HAP-1 (cell line): Measurements from ENCODE around the gene ZNRF3.

Source experiments
- DNase-seq, 2 experiments: peaks; one replicate each; pipeline ENCODE4 v3.0.0-alpha.2; 2016 to 2020; ENCODE audit warnings: low spot score in 2 of 2
- H3K27me3 ChIP-seq: fragments of 250-450 bp; sonication (Bioruptor Pico); 2 replicates; pipeline ENCODE4 v1.5.1; 2020; ENCODE audit warnings: low read depth, mild to moderate bottlenecking, moderate library complexity
- H3K36me3 ChIP-seq: fragments of 250-450 bp; sonication (Bioruptor Pico); replicated peaks from 2 replicates; pipeline ENCODE4 v1.5.1; 2020; ENCODE audit warnings: mild to moderate bottlenecking
- H3K4me1 ChIP-seq: fragments of 250-450 bp; sonication (Bioruptor Pico); 2 replicates; pipeline ENCODE4 v1.5.1; 2020; ENCODE audit warnings: mild to moderate bottlenecking
- H3K4me3 ChIP-seq: fragments of 250-450 bp; sonication (Bioruptor Pico); 2 replicates; pipeline ENCODE4 v1.5.1; 2020; ENCODE audit warnings: mild to moderate bottlenecking, moderate library complexity
- H3K9me3 ChIP-seq: fragments of 250-450 bp; sonication (Bioruptor Pico); 2 replicates; pipeline ENCODE4 v1.5.1; 2020; ENCODE audit warnings: mild to moderate bottlenecking, moderate library complexity
- in situ Hi-C: fragments of 300-500 bp; cut with MboI; formaldehyde crosslinking; loops from 3 replicates; pipeline ENCODE4 v1.14.3; 2020; ENCODE audit warnings: low sequenced_read_pairs, inconsistent platforms, mixed read lengths

ZNRF3 gene

DNA sequence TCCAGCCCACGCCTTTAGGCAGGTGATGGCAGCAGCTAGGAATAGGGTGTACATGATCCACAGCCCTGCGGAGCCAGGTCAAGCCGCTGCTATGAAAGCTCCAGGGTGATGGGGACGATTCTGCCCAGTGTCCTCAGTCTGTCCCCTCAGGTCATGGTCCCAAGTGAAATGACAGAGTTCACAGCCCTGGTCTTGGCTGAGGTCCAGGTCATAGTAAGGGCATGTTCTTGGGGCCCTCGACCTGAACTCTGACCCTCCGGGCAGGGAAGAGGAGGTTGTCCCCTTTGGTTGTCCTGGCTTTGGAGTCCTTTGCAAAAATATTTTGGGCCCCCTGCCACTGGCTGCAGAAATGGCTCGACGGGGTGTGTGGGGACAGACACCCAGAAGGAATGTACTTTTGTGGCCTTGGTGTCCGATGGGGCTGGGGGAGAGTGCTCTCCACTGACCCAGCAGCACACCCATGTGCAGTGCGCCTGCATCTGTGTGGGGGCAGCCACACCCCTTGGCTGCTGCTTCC, 170.9 kb downstream of the ZNRF3 start:
- Histone ChIP-seq H3K4me3 (no peak overlapping the region), H3K36me3 (peaks cover 15% of the 10 kb centered on the region), H3K4me1 (no peaks in the 10 kb centered on the region), H3K27me3 (no peaks in the 10 kb centered on the region), H3K9me3 (no peaks in the 10 kb centered on the region)
- DNase-seq = no peak
- in situ Hi-C loops = no loop called here

DNA sequence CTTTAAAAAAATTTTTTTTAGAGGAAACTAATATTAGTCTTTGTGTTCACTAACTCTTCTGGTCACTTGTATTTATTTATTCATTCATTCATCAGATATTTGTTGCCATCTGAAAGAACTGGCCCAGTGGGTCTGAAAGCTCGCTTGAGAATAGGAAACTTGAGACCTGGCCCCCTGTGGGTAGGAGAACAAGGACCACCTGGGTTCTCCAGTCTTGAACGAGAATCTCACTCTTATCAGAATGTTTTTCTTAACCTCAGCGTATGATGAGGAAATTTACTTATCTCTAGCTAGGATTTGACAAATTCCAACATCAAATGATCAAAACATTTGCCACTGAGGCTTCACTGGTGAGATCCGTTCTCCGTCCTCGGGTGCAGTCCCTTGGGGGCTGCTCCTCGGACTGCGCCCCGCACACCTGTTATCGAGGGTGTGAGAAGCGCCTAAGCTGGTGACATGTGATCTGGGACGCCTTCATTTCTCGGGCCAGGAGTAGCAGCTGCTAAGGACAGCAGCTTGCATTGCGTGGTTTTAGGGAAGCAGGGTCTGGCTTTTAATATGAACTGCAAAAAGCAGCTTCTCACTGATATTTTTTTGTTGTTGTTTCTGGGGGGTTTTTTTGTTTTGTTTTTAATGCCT, 171.9 kb downstream of the ZNRF3 start:
- Histone ChIP-seq H3K9me3 (no peaks in the 10 kb centered on the region), H3K27me3 (no peaks in the 10 kb centered on the region), H3K4me1 (no peaks in the 10 kb centered on the region), H3K4me3 (no peak overlapping the region), H3K36me3 (peaks cover 8% of the 10 kb centered on the region)
- in situ Hi-C loops = no loop called here
- DNase-seq = no peak

DNA sequence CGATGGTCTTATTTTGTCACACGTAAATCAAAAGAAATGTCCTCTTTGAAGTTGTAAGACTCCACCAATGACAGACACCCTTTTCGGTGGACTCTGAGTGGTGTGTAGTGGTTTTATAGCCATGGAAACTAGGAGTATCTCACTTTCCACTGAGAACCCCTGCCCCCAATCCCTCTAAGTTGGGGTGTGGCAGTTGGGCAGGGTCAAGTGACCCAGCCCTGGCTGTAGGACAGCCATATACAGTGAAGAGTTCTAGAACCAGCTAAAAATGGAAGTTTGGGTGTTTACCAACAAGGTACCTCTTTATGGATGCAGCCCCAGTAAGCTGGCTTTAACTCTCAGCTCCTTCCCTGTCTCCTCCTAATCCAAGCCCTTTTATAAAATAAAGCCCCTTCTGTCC, 173.1 kb downstream of the ZNRF3 start:
- in situ Hi-C loops = no loop called here
- no peaks in the 10 kb centered on the region for H3K9me3 ChIP-seq
- H3K4me1 ChIP-seq = no peaks in the 10 kb centered on the region
- no peak for DNase-seq
- H3K4me3 ChIP-seq = no peak overlapping the region
- H3K27me3 ChIP-seq = no peaks in the 10 kb centered on the region
- no peaks in the 10 kb centered on the region; the same call in 1 of the 2 replicates for H3K36me3 ChIP-seq

DNA sequence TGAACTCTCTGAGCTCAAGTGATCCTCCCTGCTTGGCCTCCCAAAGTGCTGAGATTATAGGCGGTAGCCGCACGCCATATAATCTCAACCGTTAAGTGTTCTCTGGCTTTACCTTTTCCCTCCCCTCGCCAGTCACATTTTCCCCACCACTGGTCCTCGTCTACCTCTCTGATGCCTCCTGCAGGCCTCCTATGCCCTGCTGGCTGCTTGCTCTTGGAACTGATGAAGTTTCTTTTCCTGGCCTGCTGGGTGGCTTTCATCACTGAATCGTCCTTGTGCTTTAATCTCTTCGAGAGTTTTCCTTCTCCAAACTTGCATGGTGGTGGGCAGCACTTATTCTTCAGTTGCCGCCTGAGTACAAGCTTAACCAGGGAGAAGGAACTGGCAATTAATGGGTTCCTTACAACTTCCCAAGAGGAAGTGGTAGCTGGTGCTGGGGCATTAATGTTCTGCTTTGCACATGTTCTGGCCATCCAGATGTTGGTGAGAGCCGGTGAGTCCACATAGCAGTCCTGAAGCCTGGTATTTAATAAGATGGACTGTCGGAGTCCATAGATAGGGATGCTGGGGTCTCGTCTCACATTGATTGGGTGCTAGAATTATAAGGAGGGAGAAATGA, 177.0 kb downstream of the ZNRF3 start:
- Histone ChIP-seq H3K27me3 (no peaks in the 10 kb centered on the region), H3K36me3 (no peaks in the 10 kb centered on the region), H3K4me3 (no peak overlapping the region), H3K4me1 (no peaks in the 10 kb centered on the region), H3K9me3 (no peaks in the 10 kb centered on the region)
- in situ Hi-C loops = no loop called here
- DNase-seq = no peak

DNA sequence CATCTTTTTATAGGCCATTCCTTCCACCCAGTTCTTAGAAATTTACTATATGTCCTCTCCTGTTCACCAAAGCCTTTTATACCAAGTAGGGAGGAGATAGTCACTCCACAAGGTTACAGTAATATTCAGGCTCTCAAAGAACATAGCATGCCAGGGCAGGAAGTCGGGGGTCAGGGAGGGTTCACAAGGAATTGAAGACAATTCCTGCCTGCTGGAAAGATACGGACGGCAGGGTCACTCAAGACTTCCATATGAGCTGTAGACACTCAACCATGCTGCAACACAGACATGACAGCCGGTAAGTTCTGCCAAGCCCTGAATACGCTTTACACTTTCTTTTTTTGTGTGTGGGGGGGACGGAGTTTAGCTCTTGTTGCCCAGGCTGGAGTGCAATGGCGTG, 177.6 kb downstream of the ZNRF3 start:
- Histone ChIP-seq H3K4me3 (no peak overlapping the region), H3K4me1 (no peaks in the 10 kb centered on the region), H3K27me3 (no peaks in the 10 kb centered on the region), H3K36me3 (no peaks in the 10 kb centered on the region), H3K9me3 (no peaks in the 10 kb centered on the region)
- in situ Hi-C loops = no loop called here
- DNase-seq = no peak

DNA sequence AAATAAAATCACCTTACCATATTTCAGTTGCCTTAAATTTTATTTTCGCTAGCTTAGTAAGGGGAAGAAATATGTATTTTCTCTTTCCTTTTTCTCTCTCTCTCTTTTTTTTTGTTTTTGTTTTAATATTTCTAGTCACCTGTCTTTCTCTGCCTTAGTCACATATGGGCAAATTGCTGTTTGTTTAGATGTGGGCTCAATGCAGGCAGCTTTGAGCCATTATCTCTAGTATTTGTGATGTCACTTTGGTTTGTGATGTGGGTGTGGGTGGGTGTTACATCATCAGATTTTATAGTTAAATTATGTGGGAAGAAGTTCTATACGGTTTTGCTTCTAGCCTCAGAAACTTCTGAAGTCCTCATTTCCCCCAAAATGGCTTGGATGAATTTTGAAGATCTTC, 178.4 kb downstream of the ZNRF3 start, which contains the start of gene C22orf31:
Gene C22orf31 (minus strand): TSS at position 59 of the 400 bp plus-strand sequence. CDS start 39 bp downstream, at position 20.
- Histone ChIP-seq H3K27me3 (no peaks in the 10 kb centered on the region), H3K36me3 (no peaks in the 10 kb centered on the region), H3K4me3 (no peak within 1 kb of the TSS), H3K4me1 (no peaks in the 10 kb centered on the region), H3K9me3 (no peaks in the 10 kb centered on the region)
- in situ Hi-C loops = no loop called here
- no peak for DNase-seq

DNA sequence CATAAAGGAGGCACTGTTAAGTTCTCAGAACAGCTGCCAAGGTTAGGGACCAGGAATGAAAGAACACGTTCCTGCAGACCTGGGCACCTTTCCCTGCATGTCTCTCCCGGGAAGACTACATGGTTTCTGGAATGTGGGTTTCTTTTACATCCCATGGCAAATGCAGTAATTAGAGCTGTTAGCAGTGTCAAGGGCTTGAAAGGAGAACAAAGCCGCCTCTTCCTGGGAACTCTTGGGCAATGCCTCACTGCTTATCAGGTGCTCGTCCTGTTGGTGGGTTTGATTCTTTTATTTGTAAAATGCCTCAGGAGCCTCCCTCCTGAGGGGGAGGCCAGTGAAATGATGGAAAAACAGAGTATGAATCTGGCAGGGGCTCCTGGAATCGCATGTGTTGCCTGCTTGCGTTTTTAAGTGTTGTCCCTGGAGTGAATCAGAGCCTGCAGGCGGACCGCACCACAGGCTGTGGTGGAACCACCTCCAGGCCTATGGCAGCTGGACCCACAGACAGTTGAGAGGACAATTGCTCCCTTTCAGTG, 179.0 kb downstream of the ZNRF3 start:
- H3K4me3 ChIP-seq = no peak overlapping the region
- no peaks in the 10 kb centered on the region for H3K9me3 ChIP-seq
- no peak for DNase-seq
- no peaks in the 10 kb centered on the region for H3K27me3 ChIP-seq
- H3K4me1 ChIP-seq = no peaks in the 10 kb centered on the region
- no peaks in the 10 kb centered on the region for H3K36me3 ChIP-seq
- in situ Hi-C loops = no loop called here

DNA sequence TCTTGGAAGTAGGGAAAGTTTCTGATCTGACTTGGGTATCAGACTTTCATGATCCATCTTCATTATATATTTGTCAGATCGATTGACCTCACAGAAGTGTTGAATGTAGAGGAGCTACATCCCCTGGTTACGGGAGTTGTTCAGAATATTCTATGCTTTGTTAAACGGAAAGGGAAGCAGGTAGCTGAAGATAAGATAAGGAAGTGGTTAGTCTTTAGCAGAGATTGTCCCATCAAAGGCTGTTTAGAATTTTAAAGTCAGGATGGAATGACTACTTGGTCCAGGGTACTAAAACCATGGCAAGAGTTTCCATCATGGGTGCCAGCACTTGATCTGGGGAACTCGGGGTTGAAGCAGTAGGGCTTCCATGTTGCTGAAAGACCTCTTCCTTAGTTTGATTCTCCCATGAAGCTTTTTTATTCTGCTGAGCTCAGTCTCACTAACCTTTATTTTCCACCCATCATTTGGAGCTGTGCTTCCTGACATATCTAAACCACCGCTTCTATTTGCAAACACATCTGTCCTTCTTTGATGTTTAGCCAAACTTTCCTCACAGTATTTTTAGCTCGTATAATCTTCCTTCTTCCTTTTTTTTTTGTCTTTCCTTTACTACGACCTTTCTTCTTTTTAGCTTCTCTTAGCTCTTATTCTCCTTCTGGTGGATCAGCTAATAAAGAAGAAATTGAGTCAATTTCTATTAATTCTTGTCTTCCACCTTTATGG, 182.3 kb downstream of the ZNRF3 start:
- no peaks in the 10 kb centered on the region for H3K27me3 ChIP-seq
- in situ Hi-C loops = no loop called here
- no peaks in the 10 kb centered on the region for H3K36me3 ChIP-seq
- no peak for DNase-seq
- no peak overlapping the region for H3K4me3 ChIP-seq
- H3K4me1 ChIP-seq = no peaks in the 10 kb centered on the region
- H3K9me3 ChIP-seq = no peaks in the 10 kb centered on the region

DNA sequence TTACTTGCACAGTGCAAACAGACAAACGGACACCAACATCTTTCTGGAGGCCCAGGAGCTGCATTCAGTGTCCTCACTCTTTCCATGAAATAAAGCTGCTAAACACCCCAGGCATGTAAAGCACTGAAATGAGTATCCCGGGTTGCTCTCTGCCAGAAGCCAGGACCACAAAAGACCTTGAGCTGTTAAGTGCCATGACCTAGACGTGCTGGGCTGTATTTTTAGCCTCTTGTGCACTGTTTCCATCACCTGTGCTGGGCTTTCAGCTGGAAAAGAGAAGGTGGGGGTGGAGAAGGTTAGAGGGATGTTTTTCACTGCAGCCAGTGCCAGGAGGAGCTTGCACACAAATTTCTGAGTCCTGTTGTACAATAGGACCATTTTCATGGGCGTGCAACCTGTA, 186.1 kb downstream of the ZNRF3 start:
- DNase-seq = no peak
- Histone ChIP-seq H3K9me3 (no peaks in the 10 kb centered on the region), H3K4me3 (no peak overlapping the region), H3K27me3 (no peaks in the 10 kb centered on the region), H3K4me1 (peaks cover 9% of the 10 kb centered on the region), H3K36me3 (no peaks in the 10 kb centered on the region)
- in situ Hi-C loops = no loop called here

DNA sequence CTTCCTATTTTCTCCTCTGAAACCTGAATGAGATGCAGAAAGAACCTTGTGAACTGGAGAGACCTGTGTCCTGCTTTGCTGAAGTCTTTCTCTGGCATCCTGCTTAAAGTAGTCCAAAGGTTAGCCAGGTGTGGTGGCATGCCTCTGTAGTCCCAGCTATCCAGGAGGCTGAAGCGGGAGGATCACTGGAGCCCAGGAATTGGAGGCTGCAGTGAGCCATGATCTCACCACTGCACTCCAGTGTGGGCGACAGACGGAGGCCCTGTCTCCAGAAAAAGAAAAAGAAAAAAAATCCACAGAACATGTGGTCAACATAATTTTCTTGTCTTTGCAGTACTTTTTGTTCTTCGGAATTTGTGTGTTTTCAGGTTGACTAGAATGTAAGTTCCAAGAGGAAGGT, 187.1 kb downstream of the ZNRF3 start:
- H3K9me3 ChIP-seq = no peaks in the 10 kb centered on the region
- no peak overlapping the region for H3K4me3 ChIP-seq
- no peaks in the 10 kb centered on the region for H3K27me3 ChIP-seq
- in situ Hi-C loops = no loop called here
- peaks cover 9% of the 10 kb centered on the region for H3K4me1 ChIP-seq
- DNase-seq = no peak
- H3K36me3 ChIP-seq = no peaks in the 10 kb centered on the region

DNA sequence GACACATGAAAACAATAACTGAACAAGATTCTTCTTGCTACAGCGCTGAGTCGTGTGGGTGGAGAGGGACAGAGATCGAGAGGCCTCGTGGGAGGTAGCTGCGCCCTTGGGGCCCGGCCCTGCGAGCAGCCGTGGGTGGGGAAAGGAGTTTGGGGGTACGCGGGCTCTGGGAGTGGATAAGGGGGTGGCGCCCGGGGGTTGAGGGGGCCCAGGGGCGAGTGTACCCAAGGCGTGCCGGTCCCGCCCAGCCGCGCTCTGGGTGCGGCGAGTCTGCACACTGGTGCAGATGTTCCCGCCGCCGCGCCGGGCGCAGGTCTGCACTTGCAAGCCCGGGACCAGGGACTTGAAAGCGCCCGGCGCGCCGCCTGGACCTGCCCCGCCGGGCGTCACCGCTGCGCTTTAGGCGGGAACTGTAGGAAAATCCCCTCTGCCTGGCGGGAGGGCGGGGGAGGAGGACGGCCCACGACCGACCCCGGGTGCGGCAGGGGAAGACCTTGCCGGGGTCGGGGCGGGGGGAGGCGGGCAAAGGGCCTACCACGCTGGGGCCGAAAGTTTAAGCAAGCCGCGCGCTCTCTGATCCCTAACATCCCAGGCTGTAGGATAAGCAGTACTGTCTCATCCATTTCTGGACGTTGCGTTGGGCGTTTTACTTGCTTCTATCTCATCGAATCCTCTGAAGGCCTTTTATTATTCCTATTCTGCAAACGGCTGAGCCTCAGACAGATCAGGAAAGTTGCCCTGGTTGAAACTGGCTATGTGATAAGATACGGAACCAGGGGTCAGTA, 188.1 kb downstream of the ZNRF3 start:
- in situ Hi-C loops = no loop called here
- no peak overlapping the region for H3K4me3 ChIP-seq

DNA sequence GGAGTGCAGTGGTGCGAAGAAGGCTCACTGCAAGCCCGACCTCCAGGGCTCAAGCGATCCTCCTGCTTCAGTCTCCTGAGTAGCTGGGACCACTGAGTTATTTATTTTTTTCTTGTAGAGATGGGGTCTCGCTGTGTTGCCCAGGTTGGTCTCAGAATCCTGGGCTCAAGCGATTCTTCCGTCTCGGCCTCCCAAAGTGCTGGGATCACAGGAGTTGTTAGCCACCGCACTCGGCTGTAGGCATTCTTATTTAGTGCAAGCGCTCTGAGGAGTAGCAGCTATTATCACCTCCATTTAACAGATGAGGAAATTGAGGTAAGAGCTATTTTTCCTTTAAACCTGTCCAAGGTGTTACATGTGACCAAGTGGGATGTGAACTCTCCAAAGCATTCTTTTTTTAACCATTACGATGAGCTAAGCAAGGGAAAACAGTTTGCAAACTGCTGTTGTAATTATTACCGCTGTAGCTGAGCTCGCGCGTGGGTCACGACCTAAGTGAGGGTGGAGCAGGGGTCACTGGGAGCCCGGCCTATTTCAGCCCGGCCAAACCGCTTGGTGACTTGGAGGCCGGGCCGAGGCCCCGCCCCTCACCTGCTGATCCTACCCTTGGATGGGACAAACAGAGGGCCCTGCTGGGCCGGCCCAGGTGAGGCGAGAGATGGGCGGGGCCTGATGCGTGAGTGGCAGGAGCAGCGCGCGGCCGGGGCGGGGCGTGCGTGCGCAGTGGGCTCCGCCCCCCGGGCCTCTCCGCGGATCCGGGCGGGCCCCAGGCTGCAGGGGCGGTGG, 189.0 kb downstream of the ZNRF3 start:
- Histone ChIP-seq H3K36me3 (no peaks in the 10 kb centered on the region), H3K4me1 (peaks cover 9% of the 10 kb centered on the region), H3K4me3 (peak overlapping the region; percentile 27), H3K9me3 (no peaks in the 10 kb centered on the region), H3K27me3 (no peaks in the 10 kb centered on the region)
- in situ Hi-C loops = no loop called here
- DNase-seq = peak; percentile 68 to 90

More for the DNA sequence above, 188.1 kb downstream of the ZNRF3 start:
- H3K9me3 ChIP-seq = no peaks in the 10 kb centered on the region
- H3K27me3 ChIP-seq = no peaks in the 10 kb centered on the region
- no peaks in the 10 kb centered on the region for H3K36me3 ChIP-seq
- H3K4me1 ChIP-seq = peaks cover 9% of the 10 kb centered on the region
- DNase-seq = peak in 1 of 2 experiments; percentile 47
